ENCODE measurements around the gene MAGI2.

GRCh38 chr7:78749052-78749746, 704.3 kb downstream of the MAGI2 start:
- TF ChIP-seq CTCF (IDR thresholded peaks at IDR 0.05; ENCODE audit: borderline replicate concordance, extremely low read depth, low read length, poor library complexity, severe bottlenecking) (no peak), EZH2 (IDR thresholded peaks at IDR 0.05; ENCODE audit: borderline replicate concordance, low read depth, low read length, severe bottlenecking) (no peak)

All from DND-41 (cell line).